Ramos (cell line): Measurements from ENCODE around the gene GPR45.

ENCODE experiments used
- in situ Hi-C: fragments of 300-500 bp; cut with MboI; formaldehyde crosslinking; loops from one replicate; pipeline ENCODE4 v1.14.3; 2022; ENCODE audit warnings: low sequenced_read_pairs; ENCODE audit not compliant: unreplicated experiment

Gene GPR45

GRCh38 chr2:105291981-105292380 is 50.4 kb downstream of the GPR45 start:
- in situ Hi-C loops, result no loop called here
